Hair follicular keratinocyte (primary cell): ENCODE measurements around the gene ZNF232. TPM values are rescaled to one million over a fixed set of nuclear protein-coding genes. Genes with fewer than 3 reads are reported as not detected.

Experiments used
- total RNA-seq: library from RNA; depleted of rRNA; stranded (reverse); fragments of >200 nt; gene quantifications from 2 replicates; pipeline ENCODE4 v1.2.3, GENCODE V29; 2015

ZNF232 gene
- total RNA-seq = 5.8 and 5.9 TPM in 2 replicates

DNA sequence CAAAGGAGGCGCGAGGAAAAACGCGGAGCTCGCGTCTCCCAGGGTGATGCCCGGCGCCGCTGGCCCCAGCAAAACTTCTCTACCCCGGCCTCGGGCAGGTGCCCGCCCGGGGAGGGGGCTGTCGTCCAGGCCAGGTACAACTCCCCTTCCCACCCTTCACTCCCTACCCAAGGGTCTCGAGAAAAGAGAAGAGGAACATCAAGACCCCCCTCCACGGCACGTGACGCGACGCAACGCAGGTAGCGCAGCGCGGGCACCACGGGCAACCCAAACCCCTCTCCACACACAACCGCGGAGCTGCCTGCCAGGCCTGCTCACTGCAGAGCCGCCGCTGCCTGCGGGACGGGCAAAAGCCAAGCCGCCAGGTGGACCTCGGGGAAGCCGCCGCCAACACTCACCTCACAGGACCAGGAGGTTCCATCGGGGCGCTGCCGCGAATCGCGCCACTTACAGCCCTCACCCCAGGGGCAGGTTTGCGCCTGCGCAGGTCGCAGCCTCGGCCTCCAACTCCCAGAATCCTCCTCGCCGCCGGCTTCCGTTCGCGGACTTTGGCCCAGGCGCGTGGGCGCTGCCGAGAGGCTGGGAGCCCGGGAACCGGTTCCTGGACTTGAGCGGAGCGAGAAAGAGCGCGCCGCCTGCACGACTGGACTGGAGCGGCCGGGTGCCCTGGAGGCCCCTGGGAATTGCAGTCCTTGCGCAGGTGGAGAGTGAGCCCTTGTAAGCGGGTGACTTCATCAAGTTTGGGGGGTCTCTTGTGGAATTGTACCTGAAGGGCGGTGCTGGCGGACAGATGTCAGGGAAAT, at the start of gene ZNF232:
ZNF232 (minus strand) TSS at position 477 of the 803 bp plus-strand sequence; CDS start at position 421, 56 bp downstream.

DNA sequence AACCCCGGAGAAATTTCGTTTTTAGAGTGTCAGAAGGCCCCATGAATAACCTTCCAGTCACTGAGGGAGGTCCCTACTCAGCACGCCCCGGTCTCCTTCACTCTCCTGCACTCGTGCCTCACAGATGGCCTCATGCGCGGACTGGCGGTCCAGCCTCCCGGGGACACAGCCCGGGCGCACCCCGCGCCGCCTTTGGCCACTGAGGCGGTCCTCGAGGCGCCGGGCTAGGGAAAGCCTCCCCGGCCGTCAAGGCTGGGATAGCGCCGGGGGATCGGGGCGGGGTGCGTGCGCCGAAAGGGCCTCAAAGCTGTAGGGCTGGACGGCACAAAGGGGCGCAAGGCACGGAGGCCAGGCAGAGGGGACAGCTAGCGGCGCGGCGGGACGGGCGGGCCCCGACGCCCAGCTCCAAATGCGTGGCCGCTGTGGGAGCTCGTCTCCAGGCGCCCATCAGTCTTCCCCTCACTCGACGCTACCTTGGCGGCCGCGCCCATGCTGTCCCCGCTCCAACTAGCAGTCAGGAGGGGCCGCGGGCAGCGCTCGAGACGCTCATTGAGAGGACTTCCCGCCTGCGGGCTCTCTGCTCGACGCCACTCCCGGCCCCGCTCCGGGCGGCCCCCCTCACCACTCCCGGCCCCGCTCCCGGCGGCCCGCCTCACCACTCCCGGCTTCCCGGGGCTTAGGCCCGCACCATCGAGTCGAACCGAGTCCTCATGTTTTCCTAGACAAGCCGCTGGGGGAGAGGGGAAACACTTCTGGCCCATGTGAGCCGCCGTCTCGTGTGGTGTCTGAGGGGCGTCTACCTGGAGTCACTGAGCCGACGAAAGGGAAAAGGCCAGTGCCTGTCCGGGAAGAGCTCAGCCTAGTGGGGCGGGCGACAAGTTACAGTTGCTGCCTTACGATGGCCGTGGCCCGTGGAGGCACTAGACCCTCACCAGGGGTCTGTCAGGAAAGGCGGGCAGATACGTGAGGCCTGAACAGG, 4.3 kb upstream of the ZNF232 start, which contains the start of gene USP6:
USP6 (plus strand) TSS at position 360 of the 979 bp plus-strand sequence. CDS start 14,336 bp downstream, outside the sequence.

DNA sequence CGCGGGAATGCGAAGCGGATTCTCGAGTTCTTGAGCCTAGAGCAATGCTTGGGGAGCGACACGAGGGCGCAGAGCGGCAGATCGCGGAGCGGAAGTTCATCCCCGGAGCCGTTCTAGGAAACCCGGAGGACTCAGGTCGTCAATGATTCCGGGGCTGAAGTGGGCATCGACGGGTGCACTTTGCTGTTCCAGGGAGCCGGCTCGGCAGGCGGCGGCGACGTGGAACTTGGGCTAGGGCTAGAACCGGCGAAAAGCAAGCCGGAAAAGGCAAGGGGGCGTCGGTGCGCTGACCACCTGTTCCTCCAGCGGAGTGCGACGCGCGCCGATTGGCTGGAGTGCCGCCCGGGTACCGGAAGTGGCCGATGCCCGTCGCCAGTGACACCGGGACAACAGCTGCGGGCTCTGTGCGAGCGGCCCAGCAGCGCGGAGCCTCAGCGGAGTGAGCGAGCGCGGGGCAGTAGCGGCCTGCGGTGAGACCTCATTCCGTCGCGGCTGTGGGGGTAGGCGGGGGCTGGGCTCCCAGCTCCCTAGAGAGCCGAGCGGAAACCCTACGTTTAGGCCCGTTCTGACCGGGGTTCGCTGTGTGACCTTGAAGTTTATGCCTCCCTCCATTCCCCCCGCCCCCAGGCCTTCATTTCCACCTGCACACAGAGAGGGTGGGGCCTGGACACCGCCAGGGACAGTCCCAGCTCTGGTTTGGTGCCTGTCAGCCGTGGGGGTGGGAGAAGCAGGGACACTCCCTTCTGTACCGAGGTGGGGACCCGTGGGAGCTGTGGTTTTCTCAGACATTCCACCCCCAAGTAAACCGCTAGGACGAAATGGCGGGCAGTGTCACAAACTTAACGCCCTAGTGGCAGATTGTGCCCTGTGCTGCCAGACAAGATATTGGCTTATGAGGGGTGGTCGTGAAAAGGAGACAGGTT, 33.3 kb downstream of the ZNF232 start, which contains the start of gene ZFP3:
ZFP3 (plus strand) TSS at position 362 of the 923 bp plus-strand sequence. CDS start 13,038 bp downstream, outside the sequence.

Other genes with a start within 250 kb of the ZNF232 start
- gene C17orf107, start 212.3 kb downstream of the ZNF232 start, total RNA-seq = 1.1 and 2.2 TPM in 2 replicates
- gene CHRNE, start 208.8 kb downstream of the ZNF232 start, total RNA-seq = not detected in 2 replicates
- gene GP1BA, start 179.6 kb downstream of the ZNF232 start, total RNA-seq = not detected in 2 replicates
- 53.0 and 63.6 TPM in 2 replicates for gene SLC25A11, start 171.8 kb downstream of the ZNF232 start, total RNA-seq
- 50.5 and 60.4 TPM in 2 replicates for gene RNF167, start 171.6 kb downstream of the ZNF232 start, total RNA-seq
- 1,881 and 2,020 TPM in 2 replicates for gene PFN1, start 163.3 kb downstream of the ZNF232 start, total RNA-seq
- gene ENO3, start 160.8 kb downstream of the ZNF232 start, total RNA-seq = 0.61 and 0.86 TPM in 2 replicates
- gene SPAG7, start 144.1 kb downstream of the ZNF232 start, total RNA-seq = 64.0 and 77.2 TPM in 2 replicates
- 9.7 and 22.2 TPM in 2 replicates for gene CAMTA2, start 124.2 kb downstream of the ZNF232 start, total RNA-seq
- 0.08 TPM in 1 of 2 replicates, not detected in the other for gene INCA1, start 114.4 kb downstream of the ZNF232 start, total RNA-seq
- gene KIF1C, start 113.9 kb downstream of the ZNF232 start, total RNA-seq = 73.7 and 76.2 TPM in 2 replicates
- 0.08 and 0.62 TPM in 2 replicates for gene SLC52A1, start 76.5 kb downstream of the ZNF232 start, total RNA-seq
- gene ZFP3, start 33.4 kb downstream of the ZNF232 start, total RNA-seq = 0.30 and 0.94 TPM in 2 replicates
- under 0.01 TPM in 1 of 2 replicates, not detected in the other for gene USP6, start 4.2 kb upstream of the ZNF232 start, total RNA-seq
- 0.87 and 2.1 TPM in 2 replicates for gene ZNF594, start 80.0 kb upstream of the ZNF232 start, total RNA-seq
- not detected in 2 replicates for gene SCIMP, start 123.0 kb upstream of the ZNF232 start, total RNA-seq
- 19.8 and 28.0 TPM in 2 replicates for gene RABEP1, start 170.4 kb upstream of the ZNF232 start, total RNA-seq